NCI-H1436 treated with DMSO at 0.1 percent for 48 hours (cell line): ENCODE measurements around the gene PDAP1.
"Not testable (repeated sequence)": the region's sequence is repeated elsewhere in the genome, so short reads cannot be mapped to it uniquely, and the experiment has no call there.

Experiments
- DNase-seq: peaks from one replicate; lab custom pipeline; 2025; lab: John Stamatoyannopoulos, UW

Gene PDAP1

GRCh38 chr7:99424932-99425730 lies 16.7 kb upstream of the PDAP1 start:
- no peak for DNase-seq

GRCh38 chr7:99422625-99423024 lies 14.2 kb upstream of the PDAP1 start:
- no peak for DNase-seq

GRCh38 chr7:99422186-99422585 lies 13.8 kb upstream of the PDAP1 start:
- no peak for DNase-seq

- no peak for DNase-seq
Measured at GRCh38 chr7:99420986-99421385, 12.6 kb upstream of the PDAP1 start.

GRCh38 chr7:99420213-99420612 lies 11.8 kb upstream of the PDAP1 start:
- DNase-seq = no peak

- no peak for DNase-seq
Measured at GRCh38 chr7:99419323-99420021, 11.1 kb upstream of the PDAP1 start.

GRCh38 chr7:99418260-99418659 lies 9.9 kb upstream of the PDAP1 start:
- DNase-seq = no peak

- DNase-seq = not testable (repeated sequence)
Measured at GRCh38 chr7:99415513-99416127, 7.2 kb upstream of the PDAP1 start.

GRCh38 chr7:99410635-99411034 lies 2.2 kb upstream of the PDAP1 start:
- no peak for DNase-seq

- DNase-seq = no peak
Measured at GRCh38 chr7:99409806-99410205, 1.4 kb upstream of the PDAP1 start.

GRCh38 chr7:99409192-99409572 lies 785 bp upstream of the PDAP1 start:
- DNase-seq = no peak

- DNase-seq = no peak
Measured at GRCh38 chr7:99407872-99408378, 472 bp downstream of the PDAP1 start.

GRCh38 chr7:99406557-99406956 lies 1.8 kb downstream of the PDAP1 start:
- DNase-seq = peak; percentile 37

GRCh38 chr7:99404977-99405320 lies 3.4 kb downstream of the PDAP1 start:
- DNase-seq = no peak

- DNase-seq = no peak
Measured at GRCh38 chr7:99404235-99404976, 4.0 kb downstream of the PDAP1 start.

- no peak for DNase-seq
Measured at GRCh38 chr7:99403764-99404163, 4.6 kb downstream of the PDAP1 start.

- no peak for DNase-seq
Measured at GRCh38 chr7:99402854-99403253, 5.5 kb downstream of the PDAP1 start.

GRCh38 chr7:99399597-99399996 lies 8.8 kb downstream of the PDAP1 start:
- no peak for DNase-seq

- no peak for DNase-seq
Measured at GRCh38 chr7:99398891-99399445, 9.4 kb downstream of the PDAP1 start.

- no peak for DNase-seq
Measured at GRCh38 chr7:99397297-99397983, 11.0 kb downstream of the PDAP1 start.
